HG03066 (cell line): ENCODE data around the gene MBD4.
A peak's percentile ranks its signal among the peaks of the same experiment; 100 is the strongest.

ENCODE experiments used
- ATAC-seq: cut with Tn5 transposase; IDR thresholded peaks from one replicate; pipeline ENCODE4 v1.9.1; 2021; ENCODE audit warnings: low read depth; ENCODE audit not compliant: unreplicated experiment

MBD4 gene

GRCh38 chr3:129432671-129433070 lies 7.1 kb downstream of the MBD4 start:
- ATAC-seq = no peak

GRCh38 chr3:129432036-129432435 lies 7.7 kb downstream of the MBD4 start:
- ATAC-seq = no peak

GRCh38 chr3:129429602-129430001 lies 10.1 kb downstream of the MBD4 start:
- ATAC-seq = no peak

- no peak for ATAC-seq
Observed at GRCh38 chr3:129429080-129429451, 10.7 kb downstream of the MBD4 start.

- ATAC-seq = peak; percentile 83
Observed at GRCh38 chr3:129428376-129429079, 11.2 kb downstream of the MBD4 start, which contains the start of gene EFCAB12. EFCAB12 (minus strand) TSS chr3:129428636; CDS start chr3:129428488, 148 bp downstream.

- no peak for ATAC-seq
Observed at GRCh38 chr3:129428007-129428375, 11.8 kb downstream of the MBD4 start.

GRCh38 chr3:129425619-129426018 lies 14.1 kb downstream of the MBD4 start:
- no peak for ATAC-seq

- no peak for ATAC-seq
Observed at GRCh38 chr3:129425213-129425612, 14.5 kb downstream of the MBD4 start.

- peak; percentile 61 for ATAC-seq
Observed at GRCh38 chr3:129424185-129424841, 15.4 kb downstream of the MBD4 start.

- no peak for ATAC-seq
Observed at GRCh38 chr3:129422897-129423296, 16.9 kb downstream of the MBD4 start.

GRCh38 chr3:129421988-129422745 lies 17.6 kb downstream of the MBD4 start:
- no peak for ATAC-seq

GRCh38 chr3:129421236-129421883 lies 18.4 kb downstream of the MBD4 start:
- no peak for ATAC-seq

- ATAC-seq = no peak
Observed at GRCh38 chr3:129419476-129419875, 20.3 kb downstream of the MBD4 start.

- ATAC-seq = no peak
Observed at GRCh38 chr3:129418041-129418973, 21.4 kb downstream of the MBD4 start.

- no peak for ATAC-seq
Observed at GRCh38 chr3:129417326-129417725, 22.4 kb downstream of the MBD4 start.

GRCh38 chr3:129416415-129416814 lies 23.3 kb downstream of the MBD4 start:
- ATAC-seq = no peak

- ATAC-seq = no peak
Observed at GRCh38 chr3:129415830-129416229, 23.9 kb downstream of the MBD4 start.

GRCh38 chr3:129415378-129415777 lies 24.4 kb downstream of the MBD4 start:
- no peak for ATAC-seq

- peak; percentile 78 for ATAC-seq
Observed at GRCh38 chr3:129413687-129414506, 25.9 kb downstream of the MBD4 start.
